Keratinocyte (primary cell): Measurements from ENCODE around the gene TMEM54. TPM values are rescaled to one million over a fixed set of nuclear protein-coding genes. Genes with fewer than 3 reads are reported as not detected.

ENCODE experiments used
- DNase-seq: peaks from one replicate; pipeline ENCODE4 v3.0.0-alpha.2; 2011; ENCODE audit warnings: low read depth, missing footprints, low spot score
- FAIRE-seq: peaks from 2 replicates; lab custom pipeline; 2011; peaks lifted over from hg19 to GRCh38; lab: Jason Lieb, UNC
- H2AFZ ChIP-seq: 2 replicates; pipeline ENCODE4 v1.6.0; 2012; ENCODE audit warnings: low read length, control low read depth, inconsistent platforms; ENCODE audit not compliant: control insufficient read depth
- H3K27ac ChIP-seq: 2 replicates; pipeline ENCODE4 v1.5.1; 2011; ENCODE audit warnings: low read length; ENCODE audit not compliant: control insufficient read depth, insufficient read depth
- H3K27me3 ChIP-seq: 3 replicates; pipeline ENCODE4 v1.6.0; 2011; ENCODE audit warnings: low read length; ENCODE audit not compliant: control insufficient read depth, insufficient read depth; ENCODE audit errors: extremely low read depth
- H3K36me3 ChIP-seq, 2 experiments: 2 replicates in 1 of 2; 3 replicates in 1 of 2; pipeline ENCODE4 v1.5.1; 2011; ENCODE audit warnings: low read length in 2 of 2, mild to moderate bottlenecking in 1 of 2; ENCODE audit not compliant: control insufficient read depth in 2 of 2, insufficient read depth in 2 of 2; ENCODE audit errors: extremely low read depth in 1 of 2
- H3K4me1 ChIP-seq: 3 replicates; pipeline ENCODE4 v1.5.1; 2011; ENCODE audit warnings: low read length; ENCODE audit not compliant: control insufficient read depth, insufficient read depth; ENCODE audit errors: extremely low read depth
- H3K4me2 ChIP-seq: 3 replicates; pipeline ENCODE4 v1.6.0; 2011; ENCODE audit warnings: low read depth, low read length; ENCODE audit not compliant: control insufficient read depth, insufficient read depth; ENCODE audit errors: extremely low read depth
- H3K4me3 ChIP-seq, 3 experiments: fragments of 200-600 bp in 1 of 3; sonication (generic) in 1 of 3; 2 replicates in 2 of 3; 3 replicates in 1 of 3; pipeline ENCODE4 v1.5.1; 2011 to 2016; ENCODE audit warnings: low read length in 3 of 3, mild to moderate bottlenecking in 3 of 3, control low read depth in 2 of 3, inconsistent platforms in 1 of 3, low read depth in 1 of 3, mixed read lengths in 1 of 3, mixed run types in 1 of 3, moderate library complexity in 1 of 3; ENCODE audit not compliant: control insufficient read depth in 2 of 3, insufficient read depth in 2 of 3; ENCODE audit errors: extremely low read depth in 1 of 3
- H3K79me2 ChIP-seq: 2 replicates; pipeline ENCODE4 v1.6.0; 2012; ENCODE audit warnings: low read length; ENCODE audit not compliant: control insufficient read depth, insufficient read depth
- H3K9ac ChIP-seq: 3 replicates; pipeline ENCODE4 v1.6.0; 2011; ENCODE audit warnings: low read length; ENCODE audit not compliant: control insufficient read depth, insufficient read depth; ENCODE audit errors: extremely low read depth
- H3K9me1 ChIP-seq: 3 replicates; pipeline ENCODE4 v1.6.0; 2011; ENCODE audit warnings: low read length; ENCODE audit not compliant: control insufficient read depth, insufficient read depth; ENCODE audit errors: extremely low read depth
- H3K9me3 ChIP-seq: 2 replicates; pipeline ENCODE4 v1.5.1; 2012; ENCODE audit warnings: low read depth, low read length; ENCODE audit not compliant: control insufficient read depth
- H4K20me1 ChIP-seq: 3 replicates; pipeline ENCODE4 v1.6.0; 2011; ENCODE audit warnings: low read length; ENCODE audit not compliant: control insufficient read depth, insufficient read depth; ENCODE audit errors: extremely low read depth
- CTCF ChIP-seq, 3 experiments: IDR thresholded peaks in 1 of 3; conservative IDR thresholded peaks in 1 of 3; optimal IDR thresholded peaks in 1 of 3; 2 replicates in 2 of 3; 3 replicates in 1 of 3; pipeline versions ENCODE3 to v1.5.1; 2011; ENCODE audit warnings: low read length in 3 of 3, mild to moderate bottlenecking in 3 of 3, moderate library complexity in 2 of 3, control low read depth in 1 of 3, inconsistent platforms in 1 of 3; ENCODE audit not compliant: insufficient read depth in 2 of 3; ENCODE audit errors: extremely low read depth in 1 of 3
- EZH2 ChIP-seq: IDR thresholded peaks from one replicate; pipeline ENCODE4 v1.6.1; 2012; ENCODE audit warnings: inconsistent platforms, mild to moderate bottlenecking, low read length, moderate library complexity
- dilution Hi-C: fragments of 300-500 bp; cut with MboI; formaldehyde crosslinking; loops from one replicate; pipeline ENCODE4 v1.7.0; 2020; ENCODE audit warnings: low sequenced_read_pairs; ENCODE audit not compliant: extremely low pct_ligation_motif_present
- polyA plus RNA-seq, 5 experiments: library from polyadenylated mRNA; depleted of rRNA in 3 of 5; stranded (reverse) in 3 of 5; stranded (forward) in 1 of 5; unstranded in 1 of 5; fragments of >200 nt; gene quantifications; 1 replicate in 1 of 5; 2 replicates in 3 of 5; 3 replicates in 1 of 5; pipeline versions ENCODE4 v1.2.1 to v1.2.3, GENCODE V29; 2011 to 2012; ENCODE audit warnings: missing spikeins in 2 of 5, low read depth in 1 of 5, low replicate concordance in 1 of 5

TMEM54 gene
- polyA plus RNA-seq, 1 donor (not counting 4 experiments of a cell fraction or from before 2014, with no cell fraction given): 59.4 TPM

GRCh38 chr1:32944180-32944579 lies 43.0 kb upstream of the TMEM54 start:
- Histone ChIP-seq H3K9ac (no peak overlapping the region), H4K20me1 (no peaks in the 10 kb centered on the region), H3K36me3 (peaks cover 25 to 47% of the 10 kb centered on the region in 2 experiments), H3K9me1 (no peaks in the 10 kb centered on the region), H3K79me2 (peaks cover 22% of the 10 kb centered on the region), H2AFZ (no peak overlapping the region), H3K27me3 (no peaks in the 10 kb centered on the region), H3K4me3 (no peak overlapping the region), H3K4me1 (peaks cover 26% of the 10 kb centered on the region), H3K27ac (no peak overlapping the region), H3K9me3 (no peaks in the 10 kb centered on the region), H3K4me2 (no peak overlapping the region)
- DNase-seq (no peak), FAIRE-seq (no peak)
- dilution Hi-C loops: no loop called here
- TF ChIP-seq CTCF (optimal IDR thresholded peaks at IDR 0.05 in 1 of 3, IDR thresholded peaks at IDR 0.05 in 1 of 3, conservative IDR thresholded peaks at IDR 0.05 in 1 of 3; ENCODE audit: extremely low read depth in 1 of 3, insufficient read depth in 2 of 3, low read length in 3 of 3): no peak
- no peak for TF ChIP-seq EZH2

DNA sequence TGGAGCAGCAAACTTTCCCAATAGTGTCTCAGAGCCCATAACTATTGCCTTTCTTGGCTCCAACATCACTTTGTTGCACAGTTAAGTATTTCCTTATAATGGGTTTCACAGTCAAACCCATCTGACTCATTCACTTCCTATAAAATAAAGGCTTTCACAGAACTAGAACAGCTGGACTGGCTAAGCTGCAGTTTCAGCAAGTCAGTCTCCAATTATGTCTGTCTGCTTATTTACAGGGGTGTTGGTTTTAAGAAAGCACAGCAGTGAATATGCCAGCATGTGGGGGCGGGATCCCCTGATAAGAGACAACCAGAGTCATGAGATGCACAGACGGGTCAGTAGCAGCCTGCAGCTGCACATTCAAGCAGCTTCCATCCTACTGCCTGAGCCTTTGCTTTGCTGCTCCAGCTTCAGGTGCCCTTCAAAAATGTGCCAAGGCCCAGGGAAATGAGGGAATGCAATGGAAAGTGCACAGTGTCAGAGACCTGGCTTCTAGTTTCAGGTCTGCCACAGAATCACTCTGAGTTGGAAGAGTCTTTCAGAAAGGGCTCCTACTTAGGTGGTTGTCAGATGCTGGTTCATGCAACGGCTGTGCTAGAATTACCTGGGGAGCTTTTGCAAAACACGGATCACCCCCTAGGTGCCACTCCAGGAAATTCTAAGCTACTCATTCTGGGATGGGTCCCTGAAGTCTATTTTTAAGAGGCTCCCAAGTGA lies 38.6 kb upstream of the TMEM54 start:
- Histone ChIP-seq H3K4me3 (no peak overlapping the region), H3K4me2 (no peak overlapping the region), H2AFZ (no peak overlapping the region), H3K79me2 (peaks cover 11% of the 10 kb centered on the region), H3K9me1 (peaks cover 3% of the 10 kb centered on the region), H3K36me3 (peaks cover 22 to 43% of the 10 kb centered on the region in 2 experiments), H3K9ac (peak overlapping the region; percentile 18), H4K20me1 (no peaks in the 10 kb centered on the region), H3K4me1 (peaks cover 22% of the 10 kb centered on the region), H3K27ac (peak overlapping the region; percentile 41), H3K9me3 (no peaks in the 10 kb centered on the region), H3K27me3 (no peaks in the 10 kb centered on the region)
- FAIRE-seq: peak; percentile 73
- TF ChIP-seq EZH2 (no peak), CTCF (optimal IDR thresholded peaks at IDR 0.05 in 1 of 3, IDR thresholded peaks at IDR 0.05 in 1 of 3, conservative IDR thresholded peaks at IDR 0.05 in 1 of 3; ENCODE audit: extremely low read depth in 1 of 3, insufficient read depth in 2 of 3, low read length in 3 of 3) (no peak)
- dilution Hi-C loops: no loop called here
- DNase-seq: no peak
